OCI-LY1 (cell line): ENCODE results near the gene AKAP1.

Source experiments
- H2AFZ ChIP-seq: fragments of 200-600 bp; sonication (generic), shearing (Covaris generic); 2 replicates; pipeline ENCODE4 v1.6.0; 2014; ENCODE audit warnings: antibody characterized with exemption, mild to moderate bottlenecking, low read length
- H3F3A ChIP-seq: fragments of 200-600 bp; sonication (generic), shearing (Covaris generic); 2 replicates; pipeline ENCODE4 v1.6.0; 2014; ENCODE audit warnings: mild to moderate bottlenecking, antibody characterized with exemption, low read length, moderate library complexity; ENCODE audit not compliant: insufficient read depth
- H3K27ac ChIP-seq: fragments of 200-600 bp; sonication (generic); 2 replicates; pipeline ENCODE4 v1.5.1; 2014; ENCODE audit warnings: low read length, mixed run types, mild to moderate bottlenecking, low read depth; ENCODE audit not compliant: poor library complexity, severe bottlenecking
- H3K27me3 ChIP-seq: fragments of 200-600 bp; sonication (generic); 2 replicates; pipeline ENCODE4 v1.6.0; 2014; ENCODE audit warnings: antibody characterized with exemption, mild to moderate bottlenecking, low read length, moderate library complexity; ENCODE audit not compliant: insufficient read depth
- H3K36me3 ChIP-seq: fragments of 200-600 bp; sonication (generic); 2 replicates; pipeline ENCODE4 v1.6.1; 2014; ENCODE audit warnings: mild to moderate bottlenecking, antibody characterized with exemption, low read length, moderate library complexity, mixed read lengths; ENCODE audit not compliant: insufficient read depth
- H3K4me1 ChIP-seq: fragments of 200-600 bp; sonication (generic); 2 replicates; pipeline ENCODE4 v1.5.1; 2014; ENCODE audit warnings: mild to moderate bottlenecking, low read length, moderate library complexity; ENCODE audit not compliant: insufficient read depth, severe bottlenecking
- H3K4me2 ChIP-seq: fragments of 200-600 bp; sonication (generic), shearing (Covaris generic); 2 replicates; pipeline ENCODE4 v1.6.1; 2014; ENCODE audit warnings: low read length
- H3K4me3 ChIP-seq: fragments of 200-600 bp; sonication (generic); 2 replicates; pipeline ENCODE4 v1.5.1; 2014; ENCODE audit warnings: low read length, low read depth, mild to moderate bottlenecking, mixed read lengths; ENCODE audit not compliant: poor library complexity, severe bottlenecking
- H3K79me2 ChIP-seq: fragments of 200-600 bp; shearing (Covaris generic); 2 replicates; pipeline ENCODE4 v1.6.1; 2016; ENCODE audit warnings: mixed run types, low read length, mixed read lengths; ENCODE audit not compliant: insufficient read depth
- H3K9ac ChIP-seq: fragments of 200-600 bp; sonication (generic), shearing (Covaris generic); 2 replicates; pipeline ENCODE4 v1.6.1; 2014; ENCODE audit warnings: mild to moderate bottlenecking, low read length, mixed read lengths
- H3K9me2 ChIP-seq: fragments of 200-600 bp; sonication (generic), shearing (Covaris generic); 2 replicates; pipeline ENCODE4 v1.6.1; 2014; ENCODE audit warnings: low read depth, mild to moderate bottlenecking, low read length, mixed read lengths
- H3K9me3 ChIP-seq: fragments of 200-600 bp; shearing (Covaris generic); 2 replicates; pipeline ENCODE4 v1.6.1; 2014; ENCODE audit warnings: low read length, mixed read lengths
- H4K20me1 ChIP-seq: fragments of 200-600 bp; sonication (generic), shearing (Covaris generic); 2 replicates; pipeline ENCODE4 v1.6.0; 2016; ENCODE audit warnings: mild to moderate bottlenecking, low read length; ENCODE audit not compliant: insufficient read depth
- EZH2 ChIP-seq: fragments of 200-600 bp; sonication (generic), shearing (Covaris generic); IDR thresholded peaks from 2 replicates; pipeline ENCODE4 v1.8.0; 2017; ENCODE audit warnings: borderline replicate concordance, mixed run types, mild to moderate bottlenecking, antibody characterized with exemption, low read length, moderate library complexity, mixed read lengths
- TF ChIP-seq, protein P1 (sequence below): fragments of 200-600 bp; sonication (generic), shearing (Covaris generic); IDR thresholded peaks from 2 replicates; pipeline ENCODE4 v1.5.1; 2017; ENCODE audit warnings: mild to moderate bottlenecking, antibody characterized with exemption, low read length, moderate library complexity, mixed read lengths

Gene AKAP1

DNA sequence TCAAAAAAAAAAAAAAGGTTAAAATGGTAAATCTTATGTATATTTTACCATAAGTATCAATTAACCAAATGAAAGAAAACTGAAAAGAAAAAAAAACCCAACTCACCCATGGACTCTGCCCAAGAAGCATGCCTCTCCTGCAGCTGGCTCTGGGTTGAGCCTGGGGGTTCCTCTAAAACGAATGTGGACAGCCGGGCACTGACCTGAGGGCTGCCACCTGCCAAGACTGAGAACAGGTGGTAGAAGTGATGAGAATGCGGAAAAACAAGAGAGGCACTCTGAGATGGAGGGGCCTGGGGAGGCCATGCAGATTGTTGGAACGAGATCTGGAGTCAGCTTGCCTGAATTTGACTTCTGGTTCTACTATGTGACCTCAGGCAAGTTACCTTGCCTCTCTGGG, 85.8 kb downstream of the AKAP1 start:
- H3K36me3 ChIP-seq, result no peaks in the 10 kb centered on the region
- no peak overlapping the region for H3K27ac ChIP-seq
- no peaks in the 10 kb centered on the region for H3K79me2 ChIP-seq

More for the DNA sequence above, 85.8 kb downstream of the AKAP1 start:
- H3F3A ChIP-seq, result no peaks in the 10 kb centered on the region
- no peaks in the 10 kb centered on the region for H3K9me2 ChIP-seq
- no peaks in the 10 kb centered on the region for H4K20me1 ChIP-seq
- H3K4me2 ChIP-seq, result no peak overlapping the region
- H3K4me1 ChIP-seq, result no peaks in the 10 kb centered on the region
- peaks cover 3% of the 10 kb centered on the region; the same call in 1 of the 2 replicates for H3K9me3 ChIP-seq
- peaks cover 12% of the 10 kb centered on the region; the same call in 1 of the 2 replicates for H3K27me3 ChIP-seq
- no peak for TF ChIP-seq EZH2
- TF ChIP-seq, protein P1, sequence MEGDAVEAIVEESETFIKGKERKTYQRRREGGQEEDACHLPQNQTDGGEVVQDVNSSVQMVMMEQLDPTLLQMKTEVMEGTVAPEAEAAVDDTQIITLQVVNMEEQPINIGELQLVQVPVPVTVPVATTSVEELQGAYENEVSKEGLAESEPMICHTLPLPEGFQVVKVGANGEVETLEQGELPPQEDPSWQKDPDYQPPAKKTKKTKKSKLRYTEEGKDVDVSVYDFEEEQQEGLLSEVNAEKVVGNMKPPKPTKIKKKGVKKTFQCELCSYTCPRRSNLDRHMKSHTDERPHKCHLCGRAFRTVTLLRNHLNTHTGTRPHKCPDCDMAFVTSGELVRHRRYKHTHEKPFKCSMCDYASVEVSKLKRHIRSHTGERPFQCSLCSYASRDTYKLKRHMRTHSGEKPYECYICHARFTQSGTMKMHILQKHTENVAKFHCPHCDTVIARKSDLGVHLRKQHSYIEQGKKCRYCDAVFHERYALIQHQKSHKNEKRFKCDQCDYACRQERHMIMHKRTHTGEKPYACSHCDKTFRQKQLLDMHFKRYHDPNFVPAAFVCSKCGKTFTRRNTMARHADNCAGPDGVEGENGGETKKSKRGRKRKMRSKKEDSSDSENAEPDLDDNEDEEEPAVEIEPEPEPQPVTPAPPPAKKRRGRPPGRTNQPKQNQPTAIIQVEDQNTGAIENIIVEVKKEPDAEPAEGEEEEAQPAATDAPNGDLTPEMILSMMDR, result no peak
- H3K9ac ChIP-seq, result no peak overlapping the region
- no peak overlapping the region for H2AFZ ChIP-seq
- H3K4me3 ChIP-seq, result no peak overlapping the region
